Esophagus muscularis mucosa (tissue), 4 donors: Measurements from ENCODE around the gene AKAP6. TPM values are rescaled to one million over a fixed set of nuclear protein-coding genes. Genes with fewer than 3 reads are reported as not detected.

ENCODE experiments used
- DNase-seq: peaks from one replicate; pipeline ENCODE4 v3.0.0-alpha.2; 2017; ENCODE audit errors: extremely low spot score
- H3K27ac ChIP-seq, 4 donors: fragments of 200-600 bp; sonication (generic); replicated peaks in 1 of 4; 1 replicate in 3 of 4; 2 replicates in 1 of 4; pipeline ENCODE4 v1.5.1; 2016 to 2019; ENCODE audit warnings: mild to moderate bottlenecking in 1 of 4
- H3K27me3 ChIP-seq, 4 donors: fragments of 200-600 bp; sonication (generic); one replicate each; pipeline versions ENCODE4 v1.5.1 to v1.6.0; 2016 to 2019
- H3K36me3 ChIP-seq, 4 donors: fragments of 200-600 bp; sonication (generic); one replicate each; pipeline ENCODE4 v1.5.1; 2016 to 2019
- H3K4me1 ChIP-seq, 4 donors: fragments of 200-600 bp; sonication (generic); one replicate each; pipeline ENCODE4 v1.5.1; 2016 to 2019
- H3K4me3 ChIP-seq, 4 donors: fragments of 200-600 bp; sonication (generic); 1 replicate in 2 of 4; 2 replicates in 2 of 4; pipeline ENCODE4 v1.5.1; 2016 to 2019; ENCODE audit warnings: mild to moderate bottlenecking in 4 of 4, moderate library complexity in 1 of 4
- H3K9me3 ChIP-seq, 4 donors: fragments of 200-600 bp; sonication (generic); 1 replicate in 3 of 4; 2 replicates in 1 of 4; pipeline ENCODE4 v1.5.1; 2016 to 2019
- CTCF ChIP-seq, 3 experiments: fragments of 200-600 bp in 2 of 3; fragments of 450-650 bp in 1 of 3; sonication (generic) in 2 of 3; IDR thresholded peaks; one replicate each; pipeline ENCODE4 v1.5.1; 2017 to 2019; ENCODE audit warnings: antibody characterized with exemption in 3 of 3, mild to moderate bottlenecking in 2 of 3, moderate library complexity in 1 of 3
- EP300 ChIP-seq: sonication (generic); formaldehyde crosslinking; IDR thresholded peaks from one replicate; pipeline ENCODE4 v1.6.1; 2017; ENCODE audit warnings: antibody characterized with exemption
- POLR2A ChIP-seq: fragments of 450-650 bp; IDR thresholded peaks from one replicate; pipeline ENCODE4 v1.6.1; 2017; ENCODE audit warnings: antibody characterized with exemption, moderate library complexity, mild to moderate bottlenecking, low read depth
- POLR2AphosphoS5 ChIP-seq, 2 donors: sonication (generic); formaldehyde crosslinking; IDR thresholded peaks; one replicate each; pipeline ENCODE4 v1.6.1; 2017; ENCODE audit warnings: antibody characterized with exemption in 2 of 2
- WGBS: methylation state at CpG from one replicate; pipeline ENCODE4 v1.1.5; 2018; 5-methylcytosine and 5-hydroxymethylcytosine counted together
- intact Hi-C: fragments of 100-400 bp; cut with DNase I; formaldehyde crosslinking; loops from one replicate; pipeline ENCODE4 v1.15.1; 2023
- total RNA-seq, 4 donors: library from RNA; depleted of rRNA; stranded (reverse); fragments of >200 nt; gene quantifications; one replicate each; pipeline versions ENCODE4 v1.1.0 to v1.2.1, GENCODE V29; 2016

The AKAP6 gene
- total RNA-seq, 4 donors from 2014 or later: 21.3 to 38.6 (median 31.5) TPM

GRCh38 chr14:32310876-32311275, 18.2 kb upstream of the AKAP6 start:
- no peak overlapping the region for H3K4me3 ChIP-seq
- TF ChIP-seq CTCF (IDR thresholded peaks at IDR 0.05) (no peak), POLR2AphosphoS5 (IDR thresholded peaks at IDR 0.05) (no peak), POLR2A (no peak), EP300 (no peak)
- no peaks in the 10 kb centered on the region for H3K9me3 ChIP-seq
- no peak for DNase-seq
- H3K36me3 ChIP-seq: no peaks in the 10 kb centered on the region
- H3K4me1 ChIP-seq: peaks cover 0 to 5% (median 0%) of the 10 kb centered on the region in 4 donors
- H3K27ac ChIP-seq: no peak overlapping the region
- H3K27me3 ChIP-seq: no peaks in the 10 kb centered on the region
- intact Hi-C loops: no loop called here

GRCh38 chr14:32311294-32312009, 17.6 kb upstream of the AKAP6 start:
- peaks cover 0 to 5% (median 0%) of the 10 kb centered on the region in 4 donors for H3K4me1 ChIP-seq
- no peaks in the 10 kb centered on the region for H3K36me3 ChIP-seq
- no peak for TF ChIP-seq CTCF (IDR thresholded peaks at IDR 0.05)
- no peak for TF ChIP-seq POLR2A
- no peak for TF ChIP-seq EP300
- TF ChIP-seq POLR2AphosphoS5 (IDR thresholded peaks at IDR 0.05): no peak
- intact Hi-C loops: no loop called here
- 71% methylated on average over 3 of the region's 3 CpGs for WGBS
- no peaks in the 10 kb centered on the region for H3K9me3 ChIP-seq
- no peak overlapping the region for H3K4me3 ChIP-seq
- no peaks in the 10 kb centered on the region for H3K27me3 ChIP-seq
- H3K27ac ChIP-seq: no peak overlapping the region
- DNase-seq: no peak

- no peak overlapping the region for H3K4me3 ChIP-seq
- no peak for DNase-seq
- H3K4me1 ChIP-seq: peaks cover 0 to 5% (median 0%) of the 10 kb centered on the region in 4 donors
- H3K36me3 ChIP-seq: no peaks in the 10 kb centered on the region
- no peaks in the 10 kb centered on the region for H3K27me3 ChIP-seq
- TF ChIP-seq CTCF (IDR thresholded peaks at IDR 0.05) (no peak), POLR2A (no peak), EP300 (no peak), POLR2AphosphoS5 (IDR thresholded peaks at IDR 0.05) (no peak)
- 75% methylated on average over 4 of the region's 4 CpGs for WGBS
- intact Hi-C loops: no loop called here
- H3K27ac ChIP-seq: no peak overlapping the region
- no peaks in the 10 kb centered on the region for H3K9me3 ChIP-seq
Observed at GRCh38 chr14:32312010-32312331, 17.1 kb upstream of the AKAP6 start.

GRCh38 chr14:32313844-32314376, 15.2 kb upstream of the AKAP6 start:
- no peaks in the 10 kb centered on the region for H3K36me3 ChIP-seq
- 94% methylated on average over 5 of the region's 5 CpGs for WGBS
- no peak overlapping the region for H3K27ac ChIP-seq
- no peaks in the 10 kb centered on the region for H3K9me3 ChIP-seq
- TF ChIP-seq CTCF (IDR thresholded peaks at IDR 0.05): no peak
- no peak for TF ChIP-seq POLR2A
- no peak for TF ChIP-seq POLR2AphosphoS5 (IDR thresholded peaks at IDR 0.05)
- no peak for TF ChIP-seq EP300
- intact Hi-C loops: no loop called here
- DNase-seq: no peak
- no peaks in the 10 kb centered on the region for H3K27me3 ChIP-seq
- H3K4me1 ChIP-seq: peaks cover 0 to 5% (median 0%) of the 10 kb centered on the region in 4 donors
- no peak overlapping the region for H3K4me3 ChIP-seq
